ENCODE results near the gene SLC45A1.

Gene SLC45A1

GRCh38 chr1:8311068-8311718 is 6.7 kb upstream of the SLC45A1 start:
- no peak for DNase-seq (ENCODE audit: low read depth in 2 of 2)

- DNase-seq (ENCODE audit: low read depth in 2 of 2): no peak
Observed at GRCh38 chr1:8312235-8313218, 5.4 kb upstream of the SLC45A1 start.

- DNase-seq (ENCODE audit: low read depth in 2 of 2): no peak
Observed at GRCh38 chr1:8313231-8313630, 4.7 kb upstream of the SLC45A1 start.

- peak in 1 of 2 donors; percentile 24 for DNase-seq (ENCODE audit: low read depth in 2 of 2)
Observed at GRCh38 chr1:8314346-8315280, 3.3 kb upstream of the SLC45A1 start.

GRCh38 chr1:8315573-8316475 is 2.1 kb upstream of the SLC45A1 start:
- no peak for DNase-seq (ENCODE audit: low read depth in 2 of 2)

GRCh38 chr1:8318436-8318835 is 522 bp downstream of the SLC45A1 start:
- DNase-seq (ENCODE audit: low read depth in 2 of 2): no peak

GRCh38 chr1:8321612-8322011 is 3.7 kb downstream of the SLC45A1 start:
- DNase-seq (ENCODE audit: low read depth in 2 of 2): no peak

- no peak for DNase-seq (ENCODE audit: low read depth in 2 of 2)
Observed at GRCh38 chr1:8323706-8324105, 5.8 kb downstream of the SLC45A1 start.

GRCh38 chr1:8324176-8324810 is 6.4 kb downstream of the SLC45A1 start:
- no peak for DNase-seq (ENCODE audit: low read depth in 2 of 2)

GRCh38 chr1:8325771-8326170 is 7.9 kb downstream of the SLC45A1 start:
- no peak for DNase-seq (ENCODE audit: low read depth in 2 of 2)

GRCh38 chr1:8326265-8326664 is 8.4 kb downstream of the SLC45A1 start:
- no peak for DNase-seq (ENCODE audit: low read depth in 2 of 2)

GRCh38 chr1:8328271-8328670 is 10.4 kb downstream of the SLC45A1 start:
- DNase-seq (ENCODE audit: low read depth in 2 of 2): no peak

- no peak for DNase-seq (ENCODE audit: low read depth in 2 of 2)
Observed at GRCh38 chr1:8329439-8329838, 11.5 kb downstream of the SLC45A1 start.

- no peak for DNase-seq (ENCODE audit: low read depth in 2 of 2)
Observed at GRCh38 chr1:8329858-8330257, 11.9 kb downstream of the SLC45A1 start.

- DNase-seq (ENCODE audit: low read depth in 2 of 2): no peak
Observed at GRCh38 chr1:8330271-8331125, 12.6 kb downstream of the SLC45A1 start.

- no peak for DNase-seq (ENCODE audit: low read depth in 2 of 2)
Observed at GRCh38 chr1:8332806-8333205, 14.9 kb downstream of the SLC45A1 start.

- no peak for DNase-seq (ENCODE audit: low read depth in 2 of 2)
Observed at GRCh38 chr1:8333246-8333987, 15.5 kb downstream of the SLC45A1 start.

GRCh38 chr1:8334106-8334851 is 16.4 kb downstream of the SLC45A1 start:
- DNase-seq (ENCODE audit: low read depth in 2 of 2): no peak

Measured in stimulated activated CD4-positive, alpha-beta T cell treated with anti-CD3 and anti-CD28 coated beads, Interleukin-15, amount 100 ng/mL, for 48 hours (primary cell).